Muscle of arm (tissue), 12 donors: ENCODE measurements around the gene PLEKHH1. TPM values are rescaled to one million over a fixed set of nuclear protein-coding genes. Genes with fewer than 3 reads are reported as not detected.
"Not testable (repeated sequence)": the region's sequence is repeated elsewhere in the genome, so short reads cannot be mapped to it uniquely, and the experiment has no call there.

Experiments
- DNase-seq: peaks from one replicate; pipeline ENCODE4 v3.0.0-alpha.2; 2013
- polyA plus RNA-seq, 12 donors: library from polyadenylated mRNA; unstranded; fragments of 120-200 nt; gene quantifications; one replicate each; pipeline ENCODE4 v1.2.1, GENCODE V29; 2013; ENCODE audit not compliant: insufficient read length in 12 of 12

The PLEKHH1 gene
- polyA plus RNA-seq, 12 donors: 1.00 to 13.1 (median 1.7) TPM; not detected in 1

- no peak for DNase-seq
Observed at GRCh38 chr14:67579636-67580035, 46.5 kb downstream of the PLEKHH1 start.

GRCh38 chr14:67580336-67581171, 47.5 kb downstream of the PLEKHH1 start:
- DNase-seq: no peak

- DNase-seq: no peak
Observed at GRCh38 chr14:67581643-67582042, 48.6 kb downstream of the PLEKHH1 start.

GRCh38 chr14:67582061-67582460, 49.0 kb downstream of the PLEKHH1 start:
- no peak for DNase-seq

GRCh38 chr14:67583711-67584644, 50.9 kb downstream of the PLEKHH1 start:
- peak; percentile 35 for DNase-seq

- no peak for DNase-seq
Observed at GRCh38 chr14:67584978-67585377, 51.9 kb downstream of the PLEKHH1 start.

GRCh38 chr14:67586369-67586768, 53.3 kb downstream of the PLEKHH1 start:
- no peak for DNase-seq

GRCh38 chr14:67589204-67589770, 56.2 kb downstream of the PLEKHH1 start:
- no peak for DNase-seq

- not testable (repeated sequence) for DNase-seq
Observed at GRCh38 chr14:67593650-67594049, 60.6 kb downstream of the PLEKHH1 start.

- DNase-seq: no peak
Observed at GRCh38 chr14:67595392-67595791, 62.3 kb downstream of the PLEKHH1 start.

- DNase-seq: peak; percentile 88
Observed at GRCh38 chr14:67599698-67600561, 66.8 kb downstream of the PLEKHH1 start, which contains the start of gene PIGH. TSS of gene PIGH (minus strand) at chr14:67600268. CDS start at chr14:67600203, 65 bp downstream.

- DNase-seq: not testable (repeated sequence)
Observed at GRCh38 chr14:67600562-67600974, 67.5 kb downstream of the PLEKHH1 start.

GRCh38 chr14:67602076-67602475, 69.0 kb downstream of the PLEKHH1 start:
- no peak for DNase-seq

GRCh38 chr14:67602995-67603545, 70.0 kb downstream of the PLEKHH1 start:
- DNase-seq: no peak

GRCh38 chr14:67607646-67608045, 74.6 kb downstream of the PLEKHH1 start:
- no peak for DNase-seq

- DNase-seq: no peak
Observed at GRCh38 chr14:67609642-67610310, 76.7 kb downstream of the PLEKHH1 start.

GRCh38 chr14:67610491-67610890, 77.4 kb downstream of the PLEKHH1 start:
- no peak for DNase-seq

- DNase-seq: peak; percentile 65
Observed at GRCh38 chr14:67618617-67619063, 85.5 kb downstream of the PLEKHH1 start.

GRCh38 chr14:67619446-67620216, 86.5 kb downstream of the PLEKHH1 start, which contains the start of gene ARG2:
TSS of gene ARG2 (plus strand) at chr14:67619920. CDS start at chr14:67619978, 58 bp downstream.
- peak; percentile 79 for DNase-seq
